GM23338 (cell line): Measurements from ENCODE around the gene CACHD1. TPM values are rescaled to one million over a fixed set of nuclear protein-coding genes. Genes with fewer than 3 reads are reported as not detected.

Source experiments
- ATAC-seq: fragments of 200-7000 bp; cut with Tn5 transposase; 3 replicates; pipeline ENCODE4 v1.9.1; 2020
- DNase-seq: peaks from one replicate; pipeline ENCODE4 v3.0.0-alpha.2; 2015; ENCODE audit warnings: low spot score
- H2AFZ ChIP-seq: fragments of 200-600 bp; sonication (generic); 2 replicates; pipeline ENCODE4 v1.8.0; 2016; ENCODE audit warnings: antibody characterized with exemption, mild to moderate bottlenecking, moderate library complexity
- H3F3A ChIP-seq: fragments of 200-600 bp; sonication (generic); replicated peaks from 2 replicates; pipeline ENCODE4 v1.8.0; 2017; ENCODE audit warnings: antibody characterized with exemption, mixed run types, low read depth
- H3K27ac ChIP-seq: fragments of 200-600 bp; sonication (generic); 2 replicates; pipeline ENCODE4 v1.6.1; 2016; ENCODE audit warnings: low read depth
- H3K27me3 ChIP-seq: fragments of 200-600 bp; sonication (generic); 2 replicates; pipeline ENCODE4 v1.8.0; 2016; ENCODE audit warnings: mild to moderate bottlenecking, mixed run types, moderate library complexity; ENCODE audit not compliant: insufficient read depth
- H3K36me3 ChIP-seq: fragments of 200-600 bp; sonication (generic); 2 replicates; pipeline ENCODE4 v1.8.0; 2016; ENCODE audit warnings: mild to moderate bottlenecking; ENCODE audit not compliant: insufficient read depth
- H3K4me1 ChIP-seq: fragments of 200-600 bp; sonication (generic); 2 replicates; pipeline ENCODE4 v1.8.0; 2016; ENCODE audit warnings: mild to moderate bottlenecking, moderate library complexity; ENCODE audit not compliant: insufficient read depth
- H3K4me2 ChIP-seq: fragments of 200-600 bp; sonication (generic); 2 replicates; pipeline ENCODE4 v1.7.1; 2017; ENCODE audit warnings: mixed run types
- H3K4me3 ChIP-seq: fragments of 200-600 bp; sonication (generic); 2 replicates; pipeline ENCODE4 v1.6.1; 2016; ENCODE audit warnings: mixed run types
- H3K79me2 ChIP-seq: fragments of 200-600 bp; sonication (generic); replicated peaks from 2 replicates; pipeline ENCODE4 v1.8.0; 2017; ENCODE audit warnings: mild to moderate bottlenecking; ENCODE audit not compliant: insufficient read depth
- H3K9me2 ChIP-seq: fragments of 200-600 bp; sonication (generic); 2 replicates; pipeline ENCODE4 v1.8.0; 2017; ENCODE audit not compliant: insufficient read depth
- H4K20me1 ChIP-seq: fragments of 200-600 bp; sonication (generic); replicated peaks from 2 replicates; pipeline ENCODE4 v1.8.0; 2017; ENCODE audit warnings: mild to moderate bottlenecking; ENCODE audit not compliant: insufficient read depth
- H3K27ac Mint-ChIP-seq: 2 replicates; pipeline ENCODE4 v1.8.0; 2020; ENCODE audit warnings: inconsistent platforms, mild to moderate bottlenecking, moderate library complexity, mixed read lengths
- H3K27me3 Mint-ChIP-seq: 3 replicates; pipeline ENCODE4 v1.8.0; 2022; ENCODE audit warnings: low read depth, mild to moderate bottlenecking, moderate library complexity, mixed read lengths, inconsistent platforms; ENCODE audit not compliant: insufficient read depth, poor library complexity
- H3K36me3 Mint-ChIP-seq: 3 replicates; pipeline ENCODE4 v1.8.0; 2021; ENCODE audit warnings: low read depth, mild to moderate bottlenecking, inconsistent platforms, moderate library complexity, mixed read lengths
- H3K4me1 Mint-ChIP-seq: 3 replicates; pipeline ENCODE4 v1.8.0; 2020; ENCODE audit warnings: mild to moderate bottlenecking, inconsistent platforms, mixed read lengths
- H3K4me3 Mint-ChIP-seq: 3 replicates; pipeline ENCODE4 v1.8.0; 2021; ENCODE audit warnings: moderate library complexity, mild to moderate bottlenecking, inconsistent platforms, mixed read lengths
- H3K9me3 Mint-ChIP-seq: 3 replicates; pipeline ENCODE4 v1.8.0; 2020; ENCODE audit warnings: moderate library complexity, mild to moderate bottlenecking, inconsistent platforms, mixed read lengths
- CTCF ChIP-seq, 2 experiments: fragments of 200-600 bp in 1 of 2; sonication (generic) in 1 of 2; conservative IDR thresholded peaks; 2 replicates each; pipeline versions ENCODE4 v1.5.1 to v1.6.1; 2016 to 2017; ENCODE audit warnings: antibody characterized with exemption in 2 of 2, low read depth in 2 of 2, mild to moderate bottlenecking in 2 of 2, moderate library complexity in 1 of 2
- ETS1 ChIP-seq: IDR thresholded peaks from 2 replicates; pipeline ENCODE4 v1.6.1; 2016; ENCODE audit warnings: antibody characterized with exemption
- EZH2 ChIP-seq: fragments of 200-600 bp; sonication (generic); IDR thresholded peaks from one replicate; pipeline ENCODE4 v1.8.0; 2017; ENCODE audit warnings: antibody characterized with exemption, mild to moderate bottlenecking, low read depth; ENCODE audit not compliant: unreplicated experiment
- JUNB ChIP-seq: IDR thresholded peaks from one replicate; pipeline ENCODE4 v1.6.1; 2016; ENCODE audit warnings: antibody characterized with exemption; ENCODE audit not compliant: unreplicated experiment
- NANOG ChIP-seq: IDR thresholded peaks from 2 replicates; pipeline ENCODE4 v1.6.1; 2016; ENCODE audit warnings: antibody characterized with exemption, borderline replicate concordance
- POLR2AphosphoS5 ChIP-seq: IDR thresholded peaks from 2 replicates; pipeline ENCODE4 v1.6.1; 2016; ENCODE audit warnings: antibody characterized with exemption, low read depth
- REST ChIP-seq: IDR thresholded peaks from one replicate; pipeline ENCODE4 v1.6.1; 2018; ENCODE audit warnings: antibody characterized with exemption; ENCODE audit not compliant: unreplicated experiment
- STAT1 ChIP-seq: IDR thresholded peaks from one replicate; pipeline ENCODE4 v1.6.1; 2016; ENCODE audit warnings: antibody characterized with exemption; ENCODE audit not compliant: unreplicated experiment
- ZNF114 ChIP-seq: fragments of 250-450 bp; sonication (Bioruptor Pico); IDR thresholded peaks from 2 replicates; pipeline ENCODE4 v1.5.0; 2020; ENCODE audit warnings: mild to moderate bottlenecking, moderate library complexity
- ZNF331 ChIP-seq: fragments of 250-450 bp; sonication (Bioruptor Pico); IDR thresholded peaks from 2 replicates; pipeline ENCODE4 v1.5.0; 2020; ENCODE audit warnings: low read depth, mild to moderate bottlenecking, moderate library complexity
- ZNF462 ChIP-seq: fragments of 250-450 bp; sonication (Bioruptor Pico); IDR thresholded peaks from 2 replicates; pipeline ENCODE4 v1.5.0; 2020; ENCODE audit warnings: mild to moderate bottlenecking, moderate library complexity
- polyA plus RNA-seq: library from polyadenylated mRNA; unstranded; fragments of >200 nt; fragmentation: Nextera tagmentation; extraction: Ambion mirVana; gene quantifications from 2 replicates; pipeline ENCODE4 v1.2.1, GENCODE V29; 2016
- total RNA-seq: library from RNA; depleted of rRNA; stranded (reverse); fragments of >200 nt; shearing (Covaris generic); gene quantifications from 2 replicates; pipeline ENCODE4 v1.2.3, GENCODE V29; 2014

The CACHD1 gene
- total and polyA plus RNA-seq, 2 experiments from 2014 or later, result 12.6 to 43.7 TPM

GRCh38 chr1:64545118-64545843 is 75.4 kb downstream of the CACHD1 start:
- no peak overlapping the region for H3K27ac ChIP-seq
- H4K20me1 ChIP-seq, result peaks cover 28% of the 10 kb centered on the region
- no peaks in the 10 kb centered on the region for H3K9me3 Mint-ChIP-seq
- no peaks in the 10 kb centered on the region for H3K36me3 ChIP-seq
- H3K27me3 ChIP-seq, result no peaks in the 10 kb centered on the region
- H3F3A ChIP-seq, result no peaks in the 10 kb centered on the region
- H3K79me2 ChIP-seq, result peaks cover 97% of the 10 kb centered on the region
- no peak overlapping the region for H3K4me3 Mint-ChIP-seq
- H3K4me1 Mint-ChIP-seq, result peaks cover 61% of the 10 kb centered on the region
- H2AFZ ChIP-seq, result no peak overlapping the region
- ATAC-seq, result no peak
- no peak for DNase-seq
- no peaks in the 10 kb centered on the region for H3K36me3 Mint-ChIP-seq
- H3K4me2 ChIP-seq, result peak overlapping the region; percentile 39
- no peak overlapping the region for H3K4me3 ChIP-seq
- TF ChIP-seq ZNF114 (CRISPR knock-in tag), result no peak
- TF ChIP-seq ZNF331 (CRISPR knock-in tag), result no peak
- no peak for TF ChIP-seq ZNF462 (CRISPR knock-in tag)
- no peak for TF ChIP-seq ETS1
- no peak for TF ChIP-seq STAT1
- no peak for TF ChIP-seq NANOG
- TF ChIP-seq CTCF (conservative IDR thresholded peaks at IDR 0.05; ENCODE audit: low read depth in 2 of 2), result no peak
- no peak for TF ChIP-seq JUNB
- TF ChIP-seq POLR2AphosphoS5, result no peak
- no peak for TF ChIP-seq REST
- no peak for TF ChIP-seq EZH2
- H3K9me2 ChIP-seq, result no peaks in the 10 kb centered on the region
- peak overlapping the region; percentile 64 for H3K27ac Mint-ChIP-seq
- no peaks in the 10 kb centered on the region for H3K27me3 Mint-ChIP-seq
- H3K4me1 ChIP-seq, result peaks cover 63% of the 10 kb centered on the region
